Panc1 (cell line): Measurements from ENCODE around the gene DDX1. TPM values are rescaled to one million over a fixed set of nuclear protein-coding genes. Genes with fewer than 3 reads are reported as not detected.

Source experiments
- ATAC-seq: fragments of 200-7000 bp; cut with Tn5 transposase; 2 replicates; pipeline ENCODE4 v1.9.1; 2020; ENCODE audit warnings: mild to moderate bottlenecking, moderate library complexity
- BruUV-seq: library from RNA; stranded (reverse); fragments of 400-500 nt; replicated peaks from 2 replicates; lab custom pipeline; 2021; lab: Mats Ljungman, UMichigan
- CTCF ChIA-PET: fragments of 300-600 bp; sonication (Branson Sonifier 250); formaldehyde crosslinking; loops from one replicate; lab custom pipeline; 2022; ENCODE audit warnings: antibody characterized with exemption; lab: Charles Lee
- POLR2A ChIA-PET: fragments of 300-600 bp; sonication (Branson Sonifier 250); formaldehyde crosslinking; loops from one replicate; lab custom pipeline; 2022; ENCODE audit warnings: antibody characterized with exemption; lab: Charles Lee
- DNase-seq: peaks from one replicate; pipeline ENCODE4 v3.0.0-alpha.2; 2010; ENCODE audit warnings: low read depth, low spot score
- H3K27ac ChIP-seq: 2 replicates; pipeline ENCODE4 v1.5.1; 2011; ENCODE audit warnings: mild to moderate bottlenecking, low read length, inconsistent platforms
- H3K27me3 ChIP-seq: fragments of 200-500 bp; sonication (Bioruptor generic); 2 replicates; pipeline ENCODE4 v1.6.0; 2014; ENCODE audit warnings: low read length, inconsistent platforms; ENCODE audit not compliant: control insufficient read depth, insufficient read depth
- H3K36me3 ChIP-seq: fragments of 200-500 bp; sonication (Bioruptor generic); 2 replicates; pipeline ENCODE4 v1.5.1; 2014; ENCODE audit warnings: inconsistent platforms, mild to moderate bottlenecking, low read length, moderate library complexity; ENCODE audit not compliant: control insufficient read depth, insufficient read depth
- H3K4me1 ChIP-seq: 2 replicates; pipeline ENCODE4 v1.5.1; 2011; ENCODE audit warnings: inconsistent platforms, mild to moderate bottlenecking, low read length, moderate library complexity; ENCODE audit not compliant: control insufficient read depth, insufficient read depth
- H3K4me3 ChIP-seq, 2 experiments: 2 replicates each; pipeline ENCODE4 v1.5.1; 2011 to 2012; ENCODE audit warnings: low read depth in 2 of 2, low read length in 2 of 2, mild to moderate bottlenecking in 2 of 2, inconsistent platforms in 1 of 2, moderate library complexity in 1 of 2
- H3K9me3 ChIP-seq: fragments of 200-500 bp; sonication (Bioruptor generic); 2 replicates; pipeline ENCODE4 v1.5.1; 2014; ENCODE audit warnings: low read depth, mild to moderate bottlenecking, inconsistent platforms, low read length, moderate library complexity; ENCODE audit not compliant: control insufficient read depth, insufficient read depth
- POLR2AphosphoS5 ChIP-seq: IDR thresholded peaks from 2 replicates; pipeline ENCODE4 v1.6.1; 2012; ENCODE audit warnings: mild to moderate bottlenecking, low read depth, low read length, moderate library complexity
- SIN3A ChIP-seq: IDR thresholded peaks from 2 replicates; pipeline ENCODE4 v1.6.1; 2012; ENCODE audit warnings: low read depth, mild to moderate bottlenecking, low read length, moderate library complexity, borderline replicate concordance; ENCODE audit not compliant: insufficient read depth
- TCF7L2 ChIP-seq: IDR thresholded peaks from 2 replicates; pipeline ENCODE4 v1.6.1; 2011; ENCODE audit warnings: mild to moderate bottlenecking, low read depth, low read length, inconsistent platforms
- in situ Hi-C: cut with HindIII; loops from 2 replicates; pipeline ENCODE4 v1.10.0; 2016; ENCODE audit warnings: low sequenced_read_pairs, low pct_unique_long_range_greater_than_20kb
- intact Hi-C: fragments of 100-400 bp; cut with micrococcal nuclease; formaldehyde crosslinking; loops from one replicate; pipeline ENCODE4 v1.10.0; 2022; ENCODE audit not compliant: unreplicated experiment
- total RNA-seq: library from RNA; stranded (reverse); gene quantifications from one replicate; pipeline ENCODE4 v1.2.1, GENCODE V29; 2021; ENCODE audit not compliant: unreplicated experiment
- TF ChIP-seq, protein P1 (sequence below): fragments of 450-650 bp; IDR thresholded peaks from 2 replicates; pipeline ENCODE4 v1.5.1; 2017; ENCODE audit warnings: mild to moderate bottlenecking
- TF ChIP-seq, protein P2 (sequence below), 2 experiments: IDR thresholded peaks; 2 replicates each; pipeline ENCODE4 v1.6.1; 2011 to 2012; ENCODE audit warnings: low read depth in 2 of 2, control low read depth in 1 of 2, low read length in 1 of 2, mild to moderate bottlenecking in 1 of 2, moderate library complexity in 1 of 2; ENCODE audit not compliant: insufficient read depth in 1 of 2

Gene DDX1
- total RNA-seq, 1 experiment from 2014 or later: 102 TPM

DNA sequence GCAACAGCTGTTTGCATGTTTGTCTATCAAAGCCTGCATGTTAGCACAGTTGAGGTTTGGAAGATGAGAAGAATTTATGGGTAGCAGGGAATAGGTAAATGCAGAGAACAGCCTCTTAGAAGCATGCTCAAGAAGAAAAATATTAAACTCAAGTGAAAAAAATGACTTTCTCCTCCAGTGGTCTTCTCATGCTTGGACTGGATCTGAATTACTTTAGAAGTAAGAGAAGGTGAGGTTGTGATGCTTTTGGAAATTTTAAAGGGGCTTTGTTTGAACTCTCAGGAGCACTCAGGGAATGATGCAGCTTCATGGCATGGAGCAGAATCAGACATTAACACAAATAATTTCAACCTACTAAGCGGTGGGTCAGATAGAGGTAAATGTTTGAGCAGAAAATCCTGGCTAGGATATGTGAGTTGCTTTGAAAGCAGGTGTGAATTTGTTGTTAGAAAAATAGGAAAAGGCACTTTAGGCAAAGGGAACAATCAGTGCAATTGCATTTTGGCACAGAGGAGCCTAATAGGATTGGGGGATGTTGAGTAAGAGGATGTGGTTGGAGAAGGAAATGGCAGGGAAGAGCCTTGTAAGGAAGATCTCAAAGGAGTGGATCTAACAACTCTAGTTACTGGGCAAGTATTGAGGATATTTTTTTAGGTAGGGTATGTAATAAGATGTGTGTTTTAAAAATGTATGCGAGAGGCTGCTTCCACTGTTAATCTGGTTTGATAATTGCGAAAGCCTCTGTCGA lies 76.3 kb downstream of the DDX1 start:
- POLR2A ChIA-PET: no interaction called here
- Histone ChIP-seq H3K4me3 (no peak overlapping the region), H3K36me3 (no peaks in the 10 kb centered on the region), H3K27me3 (no peaks in the 10 kb centered on the region), H3K4me1 (no peaks in the 10 kb centered on the region), H3K27ac (no peak overlapping the region), H3K9me3 (no peaks in the 10 kb centered on the region)
- ATAC-seq: no peak
- intact Hi-C loops (no loop called here), in situ Hi-C loops (no loop called here)
- CTCF ChIA-PET: no interaction called here
- no peak for DNase-seq
- TF ChIP-seq TCF7L2 (no peak), POLR2AphosphoS5 (no peak), SIN3A (no peak)
- TF ChIP-seq, protein P1, sequence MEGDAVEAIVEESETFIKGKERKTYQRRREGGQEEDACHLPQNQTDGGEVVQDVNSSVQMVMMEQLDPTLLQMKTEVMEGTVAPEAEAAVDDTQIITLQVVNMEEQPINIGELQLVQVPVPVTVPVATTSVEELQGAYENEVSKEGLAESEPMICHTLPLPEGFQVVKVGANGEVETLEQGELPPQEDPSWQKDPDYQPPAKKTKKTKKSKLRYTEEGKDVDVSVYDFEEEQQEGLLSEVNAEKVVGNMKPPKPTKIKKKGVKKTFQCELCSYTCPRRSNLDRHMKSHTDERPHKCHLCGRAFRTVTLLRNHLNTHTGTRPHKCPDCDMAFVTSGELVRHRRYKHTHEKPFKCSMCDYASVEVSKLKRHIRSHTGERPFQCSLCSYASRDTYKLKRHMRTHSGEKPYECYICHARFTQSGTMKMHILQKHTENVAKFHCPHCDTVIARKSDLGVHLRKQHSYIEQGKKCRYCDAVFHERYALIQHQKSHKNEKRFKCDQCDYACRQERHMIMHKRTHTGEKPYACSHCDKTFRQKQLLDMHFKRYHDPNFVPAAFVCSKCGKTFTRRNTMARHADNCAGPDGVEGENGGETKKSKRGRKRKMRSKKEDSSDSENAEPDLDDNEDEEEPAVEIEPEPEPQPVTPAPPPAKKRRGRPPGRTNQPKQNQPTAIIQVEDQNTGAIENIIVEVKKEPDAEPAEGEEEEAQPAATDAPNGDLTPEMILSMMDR: no peak
- TF ChIP-seq, protein P2, sequence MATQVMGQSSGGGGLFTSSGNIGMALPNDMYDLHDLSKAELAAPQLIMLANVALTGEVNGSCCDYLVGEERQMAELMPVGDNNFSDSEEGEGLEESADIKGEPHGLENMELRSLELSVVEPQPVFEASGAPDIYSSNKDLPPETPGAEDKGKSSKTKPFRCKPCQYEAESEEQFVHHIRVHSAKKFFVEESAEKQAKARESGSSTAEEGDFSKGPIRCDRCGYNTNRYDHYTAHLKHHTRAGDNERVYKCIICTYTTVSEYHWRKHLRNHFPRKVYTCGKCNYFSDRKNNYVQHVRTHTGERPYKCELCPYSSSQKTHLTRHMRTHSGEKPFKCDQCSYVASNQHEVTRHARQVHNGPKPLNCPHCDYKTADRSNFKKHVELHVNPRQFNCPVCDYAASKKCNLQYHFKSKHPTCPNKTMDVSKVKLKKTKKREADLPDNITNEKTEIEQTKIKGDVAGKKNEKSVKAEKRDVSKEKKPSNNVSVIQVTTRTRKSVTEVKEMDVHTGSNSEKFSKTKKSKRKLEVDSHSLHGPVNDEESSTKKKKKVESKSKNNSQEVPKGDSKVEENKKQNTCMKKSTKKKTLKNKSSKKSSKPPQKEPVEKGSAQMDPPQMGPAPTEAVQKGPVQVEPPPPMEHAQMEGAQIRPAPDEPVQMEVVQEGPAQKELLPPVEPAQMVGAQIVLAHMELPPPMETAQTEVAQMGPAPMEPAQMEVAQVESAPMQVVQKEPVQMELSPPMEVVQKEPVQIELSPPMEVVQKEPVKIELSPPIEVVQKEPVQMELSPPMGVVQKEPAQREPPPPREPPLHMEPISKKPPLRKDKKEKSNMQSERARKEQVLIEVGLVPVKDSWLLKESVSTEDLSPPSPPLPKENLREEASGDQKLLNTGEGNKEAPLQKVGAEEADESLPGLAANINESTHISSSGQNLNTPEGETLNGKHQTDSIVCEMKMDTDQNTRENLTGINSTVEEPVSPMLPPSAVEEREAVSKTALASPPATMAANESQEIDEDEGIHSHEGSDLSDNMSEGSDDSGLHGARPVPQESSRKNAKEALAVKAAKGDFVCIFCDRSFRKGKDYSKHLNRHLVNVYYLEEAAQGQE (IDR thresholded peaks at IDR 0.05; ENCODE audit: insufficient read depth in 1 of 2, low read depth in 2 of 2, low read length in 1 of 2): no peak
- no TSS peak for BruUV-seq

DNA sequence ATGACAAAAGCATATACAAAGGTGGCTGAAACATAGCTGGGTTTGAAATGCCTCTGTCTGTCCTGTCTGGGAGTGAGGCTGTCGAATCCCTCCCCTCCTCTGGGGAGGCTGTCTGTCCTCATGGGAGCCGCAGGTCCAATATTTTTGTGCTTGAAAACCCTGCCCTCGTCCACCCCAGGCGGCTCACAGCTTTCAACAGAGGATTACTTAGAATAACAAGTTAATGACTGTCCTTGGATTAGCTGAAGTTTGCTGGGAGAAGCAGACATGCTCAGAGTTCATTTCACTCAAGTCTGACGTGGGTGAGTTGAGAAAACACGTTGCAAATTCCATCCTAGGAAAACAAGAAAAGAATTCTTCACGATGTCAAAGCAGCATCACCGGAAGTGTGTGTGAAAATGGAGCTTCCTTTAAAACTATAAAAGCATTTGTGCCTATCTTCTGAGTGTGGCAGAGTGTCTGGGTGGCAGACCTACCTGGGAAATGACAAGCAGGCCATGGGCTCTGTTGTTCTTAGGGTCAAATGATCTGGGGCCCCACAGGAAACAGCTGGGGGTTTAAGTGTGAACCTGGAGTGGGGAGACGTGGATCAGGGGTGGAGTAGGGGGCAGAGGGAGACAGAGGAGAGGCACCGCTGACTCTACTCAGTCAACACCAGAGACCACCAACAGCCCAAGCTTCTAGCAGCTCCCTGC lies 77.1 kb downstream of the DDX1 start:
- POLR2A ChIA-PET: no interaction called here
- no peak overlapping the region for H3K27ac ChIP-seq
- ATAC-seq (no peak), DNase-seq (no peak)
- no peaks in the 10 kb centered on the region for H3K4me1 ChIP-seq
- TF ChIP-seq, protein P2 (IDR thresholded peaks at IDR 0.05; ENCODE audit: insufficient read depth in 1 of 2, low read depth in 2 of 2, low read length in 1 of 2): no peak
- TF ChIP-seq TCF7L2 (no peak), POLR2AphosphoS5 (no peak), SIN3A (no peak)
- TF ChIP-seq, protein P1: no peak
- in situ Hi-C loops: no loop called here
- no TSS peak for BruUV-seq
- intact Hi-C loops: no loop called here
- H3K36me3 ChIP-seq: no peaks in the 10 kb centered on the region
- H3K9me3 ChIP-seq: no peaks in the 10 kb centered on the region
- CTCF ChIA-PET: no interaction called here
- H3K4me3 ChIP-seq: no peak overlapping the region
- H3K27me3 ChIP-seq: no peaks in the 10 kb centered on the region
